NCI-H1105 treated with DMSO at 0.1 percent for 48 hours (cell line): ENCODE measurements around the gene PLEKHJ1.

Experiments used
- DNase-seq: peaks from one replicate; lab custom pipeline; 2025; lab: John Stamatoyannopoulos, UW

The PLEKHJ1 gene

GRCh38 chr19:2234996-2235380, 1.1 kb downstream of the PLEKHJ1 start:
- DNase-seq: no peak

GRCh38 chr19:2233601-2234280, 2.4 kb downstream of the PLEKHJ1 start:
- DNase-seq: no peak

GRCh38 chr19:2232286-2233151, 3.6 kb downstream of the PLEKHJ1 start:
- no peak for DNase-seq

- no peak for DNase-seq
These were observed 4.4 kb downstream of the PLEKHJ1 start for GRCh38 chr19:2231621-2232221.

- DNase-seq: no peak
These were observed 5.2 kb downstream of the PLEKHJ1 start for GRCh38 chr19:2230807-2231533.

GRCh38 chr19:2230033-2230531, 6.0 kb downstream of the PLEKHJ1 start:
- DNase-seq: no peak

- no peak for DNase-seq
These were observed 6.8 kb downstream of the PLEKHJ1 start for GRCh38 chr19:2229103-2230032.

GRCh38 chr19:2228157-2229030, 7.7 kb downstream of the PLEKHJ1 start:
- DNase-seq: no peak

GRCh38 chr19:2227415-2228156, 8.5 kb downstream of the PLEKHJ1 start:
- no peak for DNase-seq

- no peak for DNase-seq
These were observed 9.2 kb downstream of the PLEKHJ1 start for GRCh38 chr19:2226840-2227360.

- DNase-seq: no peak
These were observed 9.9 kb downstream of the PLEKHJ1 start for GRCh38 chr19:2226051-2226839.

- DNase-seq: no peak
These were observed 10.6 kb downstream of the PLEKHJ1 start for GRCh38 chr19:2225415-2226050.

GRCh38 chr19:2224754-2225349, 11.3 kb downstream of the PLEKHJ1 start:
- DNase-seq: no peak

- no peak for DNase-seq
These were observed 12.2 kb downstream of the PLEKHJ1 start for GRCh38 chr19:2223959-2224358.

GRCh38 chr19:2223391-2223790, 12.7 kb downstream of the PLEKHJ1 start:
- DNase-seq: no peak

- DNase-seq: no peak
These were observed 14.2 kb downstream of the PLEKHJ1 start for GRCh38 chr19:2221918-2222317.

- no peak for DNase-seq
These were observed 14.8 kb downstream of the PLEKHJ1 start for GRCh38 chr19:2221250-2221831.
